Measurements from ENCODE around the gene ABCA12.

GRCh38 chr2:214960677-214961076, 177.7 kb downstream of the ABCA12 start:
- TF ChIP-seq CTCF (IDR thresholded peaks at IDR 0.05; ENCODE audit: low read depth, low read length) = no peak
- TF ChIP-seq MYC (IDR thresholded peaks at IDR 0.05; ENCODE audit: low read depth, low read length) = no peak
- TF ChIP-seq, protein P1, sequence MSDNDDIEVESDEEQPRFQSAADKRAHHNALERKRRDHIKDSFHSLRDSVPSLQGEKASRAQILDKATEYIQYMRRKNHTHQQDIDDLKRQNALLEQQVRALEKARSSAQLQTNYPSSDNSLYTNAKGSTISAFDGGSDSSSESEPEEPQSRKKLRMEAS (IDR thresholded peaks at IDR 0.05; ENCODE audit: low read depth, low read length) = no peak

All from NB4 (cell line).